Iris pigment epithelial cell (primary cell): ENCODE measurements around the gene TMEM213.
A peak's percentile ranks its signal among the peaks of the same experiment; 100 is the strongest.

Source experiments
- DNase-seq: peaks from one replicate; pipeline ENCODE4 v3.0.0-alpha.2; 2011; ENCODE audit warnings: low read depth

Gene TMEM213

DNA sequence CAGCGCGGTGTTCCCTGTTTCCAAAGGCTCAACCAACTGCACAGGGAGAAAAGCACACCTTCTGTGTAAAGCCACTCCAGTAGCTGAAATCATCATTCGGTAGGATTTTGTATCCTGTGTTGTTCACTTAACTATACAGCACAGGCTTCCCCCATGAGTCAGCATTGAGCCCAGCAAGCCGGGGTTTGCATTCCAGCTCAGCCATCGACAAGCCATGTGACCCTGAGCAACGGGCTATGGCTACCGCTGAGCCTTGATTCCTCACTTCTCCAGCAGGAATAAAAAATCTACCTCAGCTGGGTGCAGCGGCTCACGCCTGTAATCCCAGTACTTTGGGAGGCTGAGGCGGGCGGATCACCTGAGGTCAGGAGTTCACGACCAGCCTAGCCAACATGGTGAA, 44.3 kb downstream of the TMEM213 start:
- DNase-seq = peak; percentile 94

GRCh38 chr7:138843632-138844580, 46.1 kb downstream of the TMEM213 start:
- no peak for DNase-seq

DNA sequence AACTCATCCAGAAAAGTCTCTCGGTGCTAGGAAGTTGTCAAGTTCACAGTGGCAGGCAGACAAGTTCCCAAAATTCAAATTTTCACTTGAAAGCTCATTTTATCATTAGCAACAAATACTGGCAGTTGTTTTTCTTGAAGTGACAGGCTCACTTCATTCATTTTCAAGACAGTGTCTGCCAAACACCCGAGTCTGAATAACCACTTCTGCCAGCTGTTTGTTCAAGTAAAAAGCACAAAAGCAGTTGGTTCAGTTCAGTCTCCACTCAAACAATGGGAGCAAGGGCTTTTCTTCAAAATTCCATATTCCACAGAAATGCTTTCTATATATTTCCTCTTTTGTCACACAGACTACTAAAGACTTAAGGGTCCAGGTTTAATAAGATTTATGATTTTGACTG, 47.9 kb downstream of the TMEM213 start:
- no peak for DNase-seq

DNA sequence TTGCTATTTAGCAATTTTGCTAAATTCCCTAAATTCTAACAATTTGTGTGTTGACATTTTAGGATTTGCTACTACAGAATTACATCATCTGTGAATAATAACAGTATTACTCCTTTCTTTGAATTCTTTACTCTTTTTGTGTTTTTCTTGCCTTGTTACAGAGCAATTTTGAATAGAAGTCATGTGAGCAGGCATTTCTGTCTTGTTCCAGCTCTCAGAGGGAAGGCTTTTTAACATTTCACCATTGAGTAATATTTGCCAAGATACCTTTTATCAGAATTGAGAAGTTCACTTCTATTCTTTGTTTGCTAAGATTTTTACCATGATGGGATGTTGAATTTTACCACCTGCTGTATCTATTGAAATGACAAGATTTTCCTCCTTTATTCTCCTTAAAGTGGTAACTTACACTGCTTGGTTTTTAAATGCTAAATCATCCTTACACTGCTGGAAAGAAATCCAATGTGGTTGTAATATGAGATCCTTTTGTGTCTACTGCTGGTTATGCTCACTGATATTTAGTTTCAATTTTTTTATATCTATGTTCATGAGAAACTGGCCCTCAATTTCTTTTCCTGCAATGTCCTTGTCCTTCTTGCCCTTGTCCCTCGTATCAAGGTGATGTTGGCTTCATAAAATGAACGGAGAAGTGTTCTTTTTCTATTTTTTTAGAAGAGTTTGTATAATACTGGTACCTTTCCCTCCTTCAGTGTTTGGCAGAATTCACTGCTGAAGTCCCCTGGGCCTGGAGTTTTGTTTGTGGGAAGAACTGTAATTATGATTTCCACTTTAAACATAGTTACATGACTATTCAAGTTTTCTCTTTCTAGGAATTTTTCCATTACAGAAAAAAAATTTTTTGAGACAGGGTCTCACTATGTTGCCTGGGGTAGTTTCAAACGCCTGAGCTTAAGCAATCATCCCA, 50.5 kb downstream of the TMEM213 start:
- DNase-seq = peak; percentile 68

GRCh38 chr7:138849701-138850100, 51.9 kb downstream of the TMEM213 start:
- no peak for DNase-seq

- DNase-seq = no peak
Measured at GRCh38 chr7:138852469-138852868, 54.7 kb downstream of the TMEM213 start.

GRCh38 chr7:138853448-138853847, 55.7 kb downstream of the TMEM213 start:
- no peak for DNase-seq

GRCh38 chr7:138854115-138854645, 56.4 kb downstream of the TMEM213 start:
- no peak for DNase-seq

DNA sequence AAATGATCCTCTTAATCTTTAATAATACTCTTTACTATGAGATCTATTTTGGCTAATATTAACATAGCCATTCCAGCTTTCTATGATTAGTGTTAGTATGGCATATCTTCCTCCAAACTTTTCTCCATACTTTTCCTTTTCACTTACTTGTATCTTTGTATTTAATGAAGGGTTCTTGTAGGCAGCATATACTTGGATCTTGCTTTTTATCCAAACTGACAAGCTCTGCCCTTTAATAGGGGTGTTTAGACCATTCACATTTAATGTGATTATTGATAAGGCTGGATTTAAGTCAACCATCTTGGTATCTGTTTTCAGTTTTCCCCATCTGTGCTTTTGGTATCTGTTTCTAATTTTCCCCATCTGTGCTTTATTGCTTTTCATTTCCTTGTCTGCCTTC, 59.9 kb downstream of the TMEM213 start:
- no peak for DNase-seq

GRCh38 chr7:138861051-138861450, 63.3 kb downstream of the TMEM213 start:
- no peak for DNase-seq

DNA sequence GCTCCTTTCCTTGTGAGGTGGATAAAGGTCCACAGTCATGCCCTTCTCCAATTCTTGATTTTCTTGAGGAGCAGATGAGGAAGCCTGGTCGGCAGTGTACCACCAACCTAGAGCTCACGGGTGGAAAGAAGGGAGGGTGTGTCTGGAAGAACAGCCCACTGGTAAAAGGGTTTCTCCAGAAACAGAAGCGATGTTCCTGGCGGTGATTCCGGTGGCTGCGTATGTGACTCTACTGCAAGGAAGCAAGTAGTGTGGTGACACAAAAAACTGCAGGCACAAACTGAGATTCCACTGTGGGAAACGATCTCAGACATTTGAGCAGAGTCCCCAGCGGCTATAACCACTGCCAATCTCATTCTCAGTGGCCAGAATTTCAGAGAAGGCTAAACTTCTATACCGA, 66.1 kb downstream of the TMEM213 start:
- DNase-seq = no peak

DNA sequence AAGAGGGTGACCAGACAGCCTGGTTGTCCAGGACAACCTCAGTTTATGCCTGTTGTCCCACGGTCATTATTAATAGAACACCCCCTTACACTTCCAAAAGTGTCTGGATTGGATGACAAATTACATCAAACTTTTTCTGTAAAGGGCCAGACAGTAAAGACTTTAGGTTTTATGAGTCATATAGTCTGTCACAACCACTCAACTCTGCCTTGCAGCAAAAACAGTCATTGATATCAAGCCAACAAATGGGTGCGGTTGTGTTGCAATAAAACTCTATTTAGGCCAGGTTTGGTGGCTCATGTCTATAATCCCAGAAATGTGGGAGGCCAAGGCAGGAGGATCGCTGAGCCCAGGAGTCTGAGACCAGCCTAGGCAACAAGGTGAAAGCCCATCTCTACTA, 66.9 kb downstream of the TMEM213 start:
- DNase-seq = peak; percentile 94

DNA sequence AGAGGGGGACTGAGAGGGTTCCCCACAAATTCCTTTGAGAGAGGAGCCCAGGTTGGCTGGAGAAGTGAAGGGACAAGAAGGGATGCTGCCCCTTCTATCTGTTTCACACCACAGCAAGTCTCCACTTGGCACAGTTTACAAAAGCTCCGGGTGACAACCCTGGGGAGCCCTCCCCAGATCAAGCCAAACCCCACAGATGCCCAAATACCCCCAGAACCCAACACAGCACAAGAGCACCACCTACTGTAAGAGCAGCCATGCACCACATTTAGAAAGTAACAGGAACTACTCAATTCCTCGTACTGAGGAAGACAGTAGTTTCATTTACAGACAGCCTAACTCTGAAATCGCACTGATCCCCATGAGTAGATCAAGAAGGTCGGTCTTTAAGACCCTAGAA, 68.0 kb downstream of the TMEM213 start:
- peak; percentile 30 for DNase-seq

DNA sequence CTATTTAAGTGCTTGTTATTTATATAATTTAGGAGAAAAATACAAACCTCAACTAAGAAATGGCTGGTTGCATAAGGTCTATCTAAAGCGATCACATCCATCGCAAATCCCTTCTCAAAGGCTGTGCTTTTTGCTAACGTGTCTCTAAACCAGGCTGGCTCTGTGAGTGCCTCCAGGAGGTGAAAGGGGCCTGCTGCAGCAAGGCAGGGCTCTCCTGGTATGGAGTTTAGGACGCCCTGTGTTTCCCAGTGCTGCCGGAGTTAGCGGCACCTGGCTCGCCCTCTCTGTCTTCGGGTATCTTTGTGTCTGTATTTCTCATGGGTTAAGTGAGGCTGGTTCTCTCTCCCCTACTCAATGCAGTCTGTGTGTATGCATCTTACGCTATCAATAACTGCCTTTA, 68.6 kb downstream of the TMEM213 start:
- no peak for DNase-seq

GRCh38 chr7:138867744-138868143, 70.0 kb downstream of the TMEM213 start:
- no peak for DNase-seq

DNA sequence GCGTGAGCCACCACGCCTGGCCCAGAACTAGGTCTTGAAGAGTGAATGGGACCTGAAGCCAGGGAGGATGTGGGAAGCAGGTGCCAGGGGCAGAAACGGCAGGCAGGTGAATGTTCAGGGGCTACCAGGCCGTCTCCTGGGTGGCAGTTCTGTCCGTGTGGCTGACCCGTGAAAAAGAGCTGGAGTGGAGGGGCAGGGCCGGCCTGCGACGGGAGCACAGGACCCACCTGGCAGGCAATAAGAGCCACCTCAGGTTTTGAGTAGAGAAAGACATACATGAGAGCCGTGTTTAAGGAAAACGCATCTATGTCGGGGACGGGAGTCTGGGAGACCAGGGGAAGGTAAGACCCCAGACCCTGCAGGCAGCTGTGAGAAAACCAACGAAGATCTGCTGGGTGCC, 70.9 kb downstream of the TMEM213 start:
- no peak for DNase-seq

DNA sequence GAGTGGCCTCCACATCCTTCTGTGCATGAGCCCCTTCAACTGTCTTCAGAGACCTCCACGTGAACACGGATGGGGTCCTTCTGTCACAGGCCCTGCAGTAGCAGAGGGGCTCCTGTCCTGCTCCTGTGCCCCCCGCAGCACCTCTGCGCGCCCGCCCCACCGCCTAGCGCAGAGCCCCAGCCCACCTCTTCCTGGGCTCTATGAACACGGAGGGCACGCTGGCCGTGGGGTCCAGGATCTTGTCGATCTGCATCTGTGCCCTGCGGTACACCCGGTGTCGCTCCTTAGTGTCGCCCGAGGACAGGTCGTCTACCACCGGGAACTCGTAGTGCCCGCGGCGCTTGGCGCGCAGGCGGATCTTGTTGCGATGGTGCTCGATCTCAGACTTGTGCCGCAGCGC, 71.6 kb downstream of the TMEM213 start:
- no peak for DNase-seq

- no peak for DNase-seq
Measured at GRCh38 chr7:138871065-138871813, 73.4 kb downstream of the TMEM213 start.

- DNase-seq = no peak
Measured at GRCh38 chr7:138871814-138872090, 74.0 kb downstream of the TMEM213 start.

DNA sequence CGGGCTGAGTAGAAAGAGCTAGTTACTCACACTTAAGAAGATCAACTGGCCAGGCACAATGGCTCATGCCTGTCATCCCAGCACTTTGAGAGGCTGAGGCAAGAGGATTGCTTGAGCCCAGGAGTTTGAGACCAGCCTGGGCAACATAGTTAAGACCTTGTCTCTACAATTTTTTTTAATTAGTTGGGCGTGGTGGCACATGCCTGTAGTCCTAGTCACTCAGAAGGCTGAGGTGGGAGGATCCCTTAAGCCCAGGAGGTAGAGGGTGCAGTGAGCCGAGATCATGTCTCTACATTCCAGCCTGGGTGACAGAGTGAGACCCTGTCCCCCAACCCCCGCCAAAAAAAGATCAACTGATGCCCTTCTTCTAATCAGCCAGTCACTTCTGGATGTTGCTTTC, 74.8 kb downstream of the TMEM213 start:
- no peak for DNase-seq

DNA sequence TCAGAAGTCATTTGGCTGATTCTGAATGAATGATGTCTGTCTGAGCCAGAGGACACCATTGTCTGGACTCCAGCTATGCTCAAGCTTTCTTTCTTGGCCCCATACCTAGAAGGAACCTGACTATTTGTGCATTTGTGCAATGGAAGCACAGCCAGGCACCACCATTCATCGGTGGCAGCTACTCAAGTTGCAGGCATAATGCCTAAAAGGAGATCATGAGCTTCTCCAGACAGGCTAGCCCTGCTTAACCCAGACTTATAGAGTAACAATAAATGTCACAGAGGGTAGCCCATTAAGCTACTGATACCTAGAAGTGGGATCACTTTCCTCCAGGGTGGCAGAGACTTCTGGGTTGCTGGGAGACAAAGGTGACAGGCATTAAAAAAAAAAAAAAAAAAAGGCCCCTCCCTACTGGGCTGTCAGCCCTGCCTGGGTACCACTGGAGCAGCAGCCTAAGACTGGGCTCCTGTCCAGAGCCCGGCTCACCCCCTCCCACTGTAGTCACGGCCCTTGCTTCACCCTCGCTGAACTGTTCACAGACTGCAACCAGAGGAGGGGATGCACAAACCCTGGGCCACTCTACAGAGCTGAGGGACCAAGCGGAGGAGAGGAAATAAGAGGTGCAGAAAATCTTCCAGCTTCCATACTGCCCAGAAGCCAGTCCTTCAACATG, 75.6 kb downstream of the TMEM213 start:
- DNase-seq = no peak

DNA sequence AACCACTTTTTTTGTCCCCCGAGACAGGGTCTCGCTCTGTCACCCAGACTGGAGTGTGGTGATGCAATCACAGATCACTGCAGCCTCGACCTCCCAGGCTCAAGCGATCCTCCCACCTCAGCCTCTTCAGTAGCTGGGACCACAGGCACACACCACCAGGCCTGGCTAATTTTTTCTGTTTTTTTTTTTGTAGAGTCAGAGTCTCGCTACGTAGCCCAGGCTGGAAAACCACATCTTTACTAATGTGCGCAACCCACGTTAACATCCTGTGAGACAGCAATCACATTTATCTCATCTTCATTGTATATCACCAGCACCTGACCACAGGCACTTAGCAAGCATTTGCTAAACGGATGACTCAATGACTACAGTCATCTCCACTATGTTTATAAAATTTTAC, 78.0 kb downstream of the TMEM213 start:
- DNase-seq = peak; percentile 93
